UCSD-AML1 (cell line): Measurements from ENCODE around the gene FMO4.
"Not testable (repeated sequence)": the region's sequence is repeated elsewhere in the genome, so short reads cannot be mapped to it uniquely, and the experiment has no call there.

Experiments
- DNase-seq: peaks from one replicate; lab custom pipeline; 2025; ENCODE audit not compliant: unreplicated experiment; lab: John Stamatoyannopoulos, UW

The FMO4 gene

GRCh38 chr1:171313835-171314320 is at the start of gene FMO4:
Gene FMO4 (plus strand): TSS chr1:171314183. CDS start chr1:171319826, 5,643 bp downstream.
- DNase-seq, result peak; percentile 76

GRCh38 chr1:171265686-171266085 is 48.3 kb upstream of the FMO4 start:
- DNase-seq, result no peak

GRCh38 chr1:171266930-171267329 is 47.1 kb upstream of the FMO4 start:
- no peak for DNase-seq

GRCh38 chr1:171267391-171267790 is 46.6 kb upstream of the FMO4 start:
- no peak for DNase-seq

- DNase-seq, result no peak
These were observed 43.2 kb upstream of the FMO4 start for GRCh38 chr1:171270806-171271205.

GRCh38 chr1:171277534-171277933 is 36.4 kb upstream of the FMO4 start:
- DNase-seq, result no peak

- DNase-seq, result no peak
These were observed 34.7 kb upstream of the FMO4 start for GRCh38 chr1:171279234-171279633.

GRCh38 chr1:171279678-171280077 is 34.3 kb upstream of the FMO4 start:
- no peak for DNase-seq

GRCh38 chr1:171280599-171280998 is 33.4 kb upstream of the FMO4 start:
- DNase-seq, result no peak

GRCh38 chr1:171286032-171286705 is 27.8 kb upstream of the FMO4 start:
- no peak for DNase-seq

- no peak for DNase-seq
These were observed 23.4 kb upstream of the FMO4 start for GRCh38 chr1:171290621-171291020.

GRCh38 chr1:171292799-171293198 is 21.2 kb upstream of the FMO4 start:
- DNase-seq, result no peak

- not testable (repeated sequence) for DNase-seq
These were observed 18.6 kb upstream of the FMO4 start for GRCh38 chr1:171295383-171295782.

GRCh38 chr1:171295821-171296220 is 18.2 kb upstream of the FMO4 start:
- no peak for DNase-seq

GRCh38 chr1:171296897-171297296 is 17.1 kb upstream of the FMO4 start:
- DNase-seq, result no peak

- no peak for DNase-seq
These were observed 15.3 kb upstream of the FMO4 start for GRCh38 chr1:171298696-171299095.

- no peak for DNase-seq
These were observed 14.6 kb upstream of the FMO4 start for GRCh38 chr1:171299342-171299741.

GRCh38 chr1:171300401-171300800 is 13.6 kb upstream of the FMO4 start:
- DNase-seq, result no peak

- DNase-seq, result no peak
These were observed 3.3 kb upstream of the FMO4 start for GRCh38 chr1:171310661-171311087.

- no peak for DNase-seq
These were observed 2.0 kb upstream of the FMO4 start for GRCh38 chr1:171311771-171312558.

- DNase-seq, result no peak
These were observed 606 bp upstream of the FMO4 start for GRCh38 chr1:171313319-171313834.

- DNase-seq, result no peak
These were observed 15.3 kb downstream of the FMO4 start for GRCh38 chr1:171329251-171329650.
